ENCODE data around the gene CFAP410.

GRCh38 chr21:44288251-44289110, 50.7 kb downstream of the CFAP410 start:
- TF ChIP-seq, protein P1, sequence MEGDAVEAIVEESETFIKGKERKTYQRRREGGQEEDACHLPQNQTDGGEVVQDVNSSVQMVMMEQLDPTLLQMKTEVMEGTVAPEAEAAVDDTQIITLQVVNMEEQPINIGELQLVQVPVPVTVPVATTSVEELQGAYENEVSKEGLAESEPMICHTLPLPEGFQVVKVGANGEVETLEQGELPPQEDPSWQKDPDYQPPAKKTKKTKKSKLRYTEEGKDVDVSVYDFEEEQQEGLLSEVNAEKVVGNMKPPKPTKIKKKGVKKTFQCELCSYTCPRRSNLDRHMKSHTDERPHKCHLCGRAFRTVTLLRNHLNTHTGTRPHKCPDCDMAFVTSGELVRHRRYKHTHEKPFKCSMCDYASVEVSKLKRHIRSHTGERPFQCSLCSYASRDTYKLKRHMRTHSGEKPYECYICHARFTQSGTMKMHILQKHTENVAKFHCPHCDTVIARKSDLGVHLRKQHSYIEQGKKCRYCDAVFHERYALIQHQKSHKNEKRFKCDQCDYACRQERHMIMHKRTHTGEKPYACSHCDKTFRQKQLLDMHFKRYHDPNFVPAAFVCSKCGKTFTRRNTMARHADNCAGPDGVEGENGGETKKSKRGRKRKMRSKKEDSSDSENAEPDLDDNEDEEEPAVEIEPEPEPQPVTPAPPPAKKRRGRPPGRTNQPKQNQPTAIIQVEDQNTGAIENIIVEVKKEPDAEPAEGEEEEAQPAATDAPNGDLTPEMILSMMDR (IDR thresholded peaks at IDR 0.05), result no peak
- TF ChIP-seq RELA (CRISPR knock-in tag; IDR thresholded peaks at IDR 0.05; ENCODE audit: borderline replicate concordance) (no peak), NFYB (CRISPR knock-in tag; conservative IDR thresholded peaks at IDR 0.05; ENCODE audit: low read depth) (no peak)
